Esophagus squamous epithelium (tissue), 4 donors: Measurements from ENCODE around the gene KCTD13.

Experiments used
- POLR2A ChIP-seq, 4 donors: fragments of 450-650 bp; IDR thresholded peaks; one replicate each; pipeline ENCODE4 v1.6.1; 2017; ENCODE audit warnings: antibody characterized with exemption in 4 of 4, mild to moderate bottlenecking in 4 of 4, moderate library complexity in 3 of 4
- TF ChIP-seq, protein P1 (sequence below), 6 experiments: fragments of 450-650 bp in 4 of 6; fragments of 200-600 bp in 2 of 6; sonication (generic) in 2 of 6; IDR thresholded peaks; one replicate each; pipeline ENCODE4 v1.5.1; 2016 to 2019; ENCODE audit warnings: antibody characterized with exemption in 6 of 6, mild to moderate bottlenecking in 4 of 6, moderate library complexity in 4 of 6

- TF ChIP-seq, protein P1, sequence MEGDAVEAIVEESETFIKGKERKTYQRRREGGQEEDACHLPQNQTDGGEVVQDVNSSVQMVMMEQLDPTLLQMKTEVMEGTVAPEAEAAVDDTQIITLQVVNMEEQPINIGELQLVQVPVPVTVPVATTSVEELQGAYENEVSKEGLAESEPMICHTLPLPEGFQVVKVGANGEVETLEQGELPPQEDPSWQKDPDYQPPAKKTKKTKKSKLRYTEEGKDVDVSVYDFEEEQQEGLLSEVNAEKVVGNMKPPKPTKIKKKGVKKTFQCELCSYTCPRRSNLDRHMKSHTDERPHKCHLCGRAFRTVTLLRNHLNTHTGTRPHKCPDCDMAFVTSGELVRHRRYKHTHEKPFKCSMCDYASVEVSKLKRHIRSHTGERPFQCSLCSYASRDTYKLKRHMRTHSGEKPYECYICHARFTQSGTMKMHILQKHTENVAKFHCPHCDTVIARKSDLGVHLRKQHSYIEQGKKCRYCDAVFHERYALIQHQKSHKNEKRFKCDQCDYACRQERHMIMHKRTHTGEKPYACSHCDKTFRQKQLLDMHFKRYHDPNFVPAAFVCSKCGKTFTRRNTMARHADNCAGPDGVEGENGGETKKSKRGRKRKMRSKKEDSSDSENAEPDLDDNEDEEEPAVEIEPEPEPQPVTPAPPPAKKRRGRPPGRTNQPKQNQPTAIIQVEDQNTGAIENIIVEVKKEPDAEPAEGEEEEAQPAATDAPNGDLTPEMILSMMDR (IDR thresholded peaks at IDR 0.05): no peak
- TF ChIP-seq POLR2A (IDR thresholded peaks at IDR 0.05): no peak
Observed at GRCh38 chr16:29894352-29894751, 31.7 kb downstream of the KCTD13 start.
